ENCODE data around the gene CIRBP.
A peak's percentile ranks its signal among the peaks of the same experiment; 100 is the strongest.

The CIRBP gene

DNA sequence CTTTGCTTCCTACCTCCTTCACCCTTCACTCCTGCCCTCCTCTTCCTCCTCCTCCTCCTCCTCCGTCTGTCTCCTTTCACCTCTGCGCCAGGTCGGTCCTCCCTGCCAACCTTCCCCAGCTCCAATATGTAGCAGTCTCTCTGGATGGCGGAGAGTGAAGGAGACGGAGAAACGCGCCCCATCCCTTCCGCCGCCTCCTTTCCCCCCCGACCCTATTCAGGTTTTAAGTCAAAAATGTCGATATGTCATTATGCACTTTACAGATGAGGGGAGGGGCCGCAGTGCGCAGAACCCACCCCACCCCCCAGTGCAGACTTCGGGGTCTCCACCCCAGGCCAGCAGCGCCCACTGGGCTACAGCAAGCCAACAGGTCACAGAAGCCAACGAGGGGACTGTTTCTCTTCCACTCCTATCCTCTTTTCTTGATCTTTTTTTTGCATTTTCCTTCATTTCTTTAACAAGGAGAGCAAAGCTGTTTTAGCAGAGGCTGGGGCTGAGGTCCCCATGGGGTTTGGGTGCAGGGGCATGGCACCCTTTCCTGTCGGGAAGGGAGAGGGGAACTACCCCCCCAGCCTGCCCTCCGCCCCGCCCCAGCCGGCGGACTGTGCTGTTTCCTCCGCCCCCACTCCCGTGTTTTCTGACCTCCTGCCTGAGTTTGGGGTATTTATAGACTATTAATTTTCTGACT lies 11.5 kb upstream of the CIRBP start:
- no peak for DNase-seq

DNA sequence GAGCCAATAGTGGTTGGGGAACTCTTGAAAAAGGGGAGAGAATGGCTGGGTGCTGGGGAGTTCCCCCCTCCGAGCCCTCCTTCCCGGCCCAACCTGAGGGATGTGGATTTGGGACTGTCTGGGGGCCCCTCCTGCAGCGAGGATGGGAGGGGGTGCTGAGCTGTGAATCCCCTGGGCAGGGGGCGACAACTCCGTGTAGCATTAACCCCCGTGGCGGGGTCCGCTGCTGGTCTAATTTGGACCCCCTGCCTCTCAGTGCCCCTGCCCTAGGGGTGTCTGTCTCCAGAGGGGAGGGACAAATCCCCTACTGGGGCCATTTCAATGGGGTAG lies 11.0 kb upstream of the CIRBP start:
- DNase-seq, result no peak

- no peak for DNase-seq
These were observed 10.4 kb upstream of the CIRBP start for GRCh38 chr19:1258707-1259205.

DNA sequence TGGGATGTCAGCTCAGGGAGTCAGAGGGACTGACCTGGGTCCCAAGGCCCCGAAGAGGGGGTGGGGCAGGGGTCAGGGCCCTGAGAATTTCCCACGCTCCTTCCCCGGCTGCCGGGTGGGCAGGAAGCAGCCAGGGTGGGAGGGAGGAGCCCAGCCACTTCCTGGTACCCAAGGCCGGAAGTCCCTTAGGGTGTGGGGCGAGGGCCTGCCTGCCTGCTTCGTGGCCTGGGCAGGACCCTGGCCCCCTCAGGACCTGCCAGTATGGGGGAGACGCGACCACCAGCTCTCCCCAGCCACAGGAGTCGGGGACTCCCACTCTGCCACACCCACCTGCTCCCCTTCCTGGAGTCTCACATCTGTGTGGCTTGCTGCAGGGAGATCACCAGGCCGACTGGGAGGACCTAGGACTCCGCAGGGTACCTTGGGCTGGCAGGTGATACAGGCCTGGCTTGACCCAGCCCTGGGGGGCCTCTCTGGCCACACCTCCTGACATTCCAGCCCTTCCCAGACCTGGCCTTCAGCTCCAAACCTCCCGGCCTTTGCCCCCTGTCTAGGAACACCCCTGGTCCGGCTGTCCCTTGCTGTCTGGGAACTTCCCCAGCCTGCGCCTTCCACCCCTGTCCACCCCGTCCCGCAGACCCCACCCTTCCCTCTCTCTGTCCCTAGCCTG lies 9.8 kb upstream of the CIRBP start:
- no peak for DNase-seq

DNA sequence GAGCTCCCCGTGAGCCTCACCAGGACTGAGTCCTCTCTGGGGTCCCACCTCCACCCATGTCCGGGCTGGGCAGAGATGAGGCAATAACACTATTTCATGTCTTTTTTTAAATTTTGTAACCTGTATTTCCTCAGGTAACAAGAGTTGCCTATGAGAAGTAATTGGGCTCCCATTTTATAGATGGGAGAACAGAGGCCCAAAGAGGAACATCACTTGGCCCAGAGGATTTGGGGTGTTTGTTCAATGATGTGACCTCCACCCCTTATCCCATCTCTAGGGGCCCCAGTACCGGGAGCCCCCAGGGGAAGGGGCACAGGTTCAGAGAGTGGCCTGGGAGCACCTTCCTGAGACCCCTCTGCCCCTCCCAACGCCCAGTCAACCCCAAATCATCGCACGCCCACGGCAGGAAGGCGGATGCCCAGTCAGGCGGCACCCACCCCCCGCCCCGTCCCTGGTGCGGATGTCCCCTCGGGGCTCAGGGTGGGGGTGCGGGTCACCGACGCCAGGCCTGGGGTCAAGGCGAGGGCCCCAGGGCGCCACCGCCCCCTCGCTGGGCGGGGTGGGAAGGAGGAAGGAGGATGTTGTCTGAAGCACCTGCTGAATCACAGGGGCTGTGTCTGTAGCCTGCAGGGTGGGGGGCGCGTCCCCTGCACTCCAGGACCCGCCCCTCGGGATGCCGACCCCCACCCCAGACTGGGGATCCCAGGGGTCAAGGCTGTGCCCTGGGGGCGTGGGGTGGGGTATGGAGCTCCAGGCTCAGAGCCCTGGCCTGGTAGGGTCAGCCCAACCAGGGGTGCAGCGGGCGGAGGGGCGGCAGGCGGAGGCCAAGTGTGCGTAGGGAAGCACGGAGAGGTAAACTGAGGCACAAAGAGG lies 9.0 kb upstream of the CIRBP start:
- DNase-seq, result no peak

- DNase-seq, result peak; percentile 92
These were observed 8.2 kb upstream of the CIRBP start for GRCh38 chr19:1260749-1261537.

DNA sequence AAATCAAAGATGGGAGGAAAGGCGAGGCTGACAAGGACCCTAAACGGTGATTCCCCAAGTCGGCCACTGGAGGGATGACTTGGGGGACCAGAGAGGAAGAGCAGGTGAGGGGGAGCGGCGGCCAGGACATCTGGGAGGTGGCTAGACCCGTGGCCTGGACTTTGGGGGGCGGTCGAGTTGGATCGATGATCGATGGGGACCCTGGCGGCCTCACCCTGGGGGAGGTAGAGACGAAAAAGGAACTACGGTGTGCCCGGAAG lies 7.7 kb upstream of the CIRBP start:
- DNase-seq, result no peak

DNA sequence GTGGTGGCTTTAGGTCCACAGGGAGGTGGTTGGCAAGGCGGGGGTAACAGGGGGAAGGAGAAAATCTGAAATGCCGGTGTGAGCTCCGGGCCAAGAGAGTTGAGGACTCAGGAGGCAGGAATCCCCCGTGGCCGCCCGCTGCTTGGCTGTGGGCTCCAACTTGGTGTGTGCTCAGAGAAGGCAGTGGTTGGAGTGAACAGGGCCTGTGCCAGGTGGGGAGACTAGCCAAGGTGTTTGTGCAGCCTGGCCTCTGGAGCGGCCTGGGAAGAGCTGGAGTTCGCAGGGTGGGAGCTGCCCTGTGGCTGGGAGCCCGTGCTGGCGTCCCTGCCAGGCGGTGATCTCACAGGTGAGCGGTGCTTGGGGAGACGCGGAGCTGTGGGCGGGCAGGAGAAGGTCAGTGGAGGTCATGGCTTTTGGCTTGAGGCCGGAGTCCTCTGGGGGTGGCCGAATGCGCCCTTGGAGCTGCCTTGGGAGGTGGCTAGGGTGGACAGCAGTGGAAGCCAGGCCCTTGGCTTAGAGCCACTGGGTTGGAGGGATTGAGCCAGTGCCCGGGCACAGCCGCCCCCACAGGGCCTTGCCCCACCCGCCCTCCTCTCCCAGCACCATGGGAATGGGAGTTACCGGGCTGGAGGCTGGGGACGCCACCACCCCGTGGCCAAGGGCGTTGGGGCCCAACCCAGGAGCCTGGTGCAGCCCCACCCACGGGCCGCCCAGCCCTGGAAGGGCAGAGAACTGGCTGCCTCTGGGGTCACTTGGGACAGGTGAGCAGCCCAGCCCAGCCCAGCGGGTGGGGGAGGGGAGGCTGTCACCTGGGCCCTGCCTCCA lies 7.1 kb upstream of the CIRBP start:
- DNase-seq, result peak; percentile 29

- no peak for DNase-seq
These were observed 6.5 kb upstream of the CIRBP start for GRCh38 chr19:1262623-1263123.

DNA sequence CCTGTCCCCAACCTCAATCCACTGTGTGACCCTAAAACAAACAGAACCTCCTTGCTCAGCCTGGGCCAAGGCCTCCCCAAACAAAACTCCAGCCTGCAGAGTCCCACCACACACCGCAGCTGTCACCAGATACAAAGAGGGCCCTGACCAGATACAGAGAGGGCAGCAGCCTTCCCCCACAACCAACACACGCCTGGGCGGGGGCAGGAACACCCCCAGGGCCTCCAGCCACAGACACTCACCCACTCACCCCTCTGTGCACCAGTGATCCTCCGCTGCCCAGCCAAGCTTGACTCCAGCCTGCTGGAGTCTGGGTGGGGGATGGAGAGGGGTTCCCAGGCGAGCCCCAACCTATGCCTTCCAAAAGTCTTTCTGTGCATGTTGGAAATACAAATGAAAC lies 5.9 kb upstream of the CIRBP start:
- DNase-seq, result no peak

DNA sequence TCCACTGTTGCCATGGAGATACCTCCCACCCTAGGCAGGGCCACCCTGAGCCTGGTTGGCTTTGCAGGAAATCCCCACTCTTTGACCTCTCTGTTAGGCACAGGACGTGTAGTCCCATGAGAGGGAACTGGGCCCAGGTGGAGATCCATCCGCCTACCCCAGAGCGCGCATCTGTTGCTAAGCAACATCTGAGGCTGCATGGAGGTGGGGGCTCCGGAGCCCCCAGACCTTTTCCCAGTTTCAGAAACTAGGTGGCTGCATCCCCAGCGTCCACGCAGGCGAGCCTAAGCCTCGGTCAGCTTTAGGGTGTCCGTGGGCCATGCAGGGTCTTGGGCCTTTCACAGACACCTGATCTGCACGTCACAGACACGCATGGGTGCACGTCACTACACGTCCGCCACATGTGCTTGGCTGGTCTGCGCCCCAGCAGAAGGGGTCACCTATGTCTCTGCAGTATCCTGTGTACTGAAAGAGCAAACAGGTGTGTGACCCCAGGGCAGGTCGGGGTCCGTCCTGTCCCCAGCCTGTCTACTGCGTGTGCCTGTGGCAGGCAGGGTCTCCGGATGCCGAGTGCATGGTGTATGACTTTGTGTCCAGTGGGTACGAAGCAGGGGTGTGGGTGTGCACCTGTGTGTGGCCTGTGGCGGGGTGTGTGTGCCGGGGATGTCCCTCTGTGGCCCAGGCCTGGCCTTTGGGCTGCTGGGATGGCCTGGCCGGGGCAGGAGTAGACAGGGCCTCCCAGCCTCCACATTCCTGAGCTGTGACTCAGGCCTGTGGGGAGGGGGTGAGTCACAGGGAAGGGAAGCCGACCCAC lies 4.1 kb upstream of the CIRBP start:
- no peak for DNase-seq

DNA sequence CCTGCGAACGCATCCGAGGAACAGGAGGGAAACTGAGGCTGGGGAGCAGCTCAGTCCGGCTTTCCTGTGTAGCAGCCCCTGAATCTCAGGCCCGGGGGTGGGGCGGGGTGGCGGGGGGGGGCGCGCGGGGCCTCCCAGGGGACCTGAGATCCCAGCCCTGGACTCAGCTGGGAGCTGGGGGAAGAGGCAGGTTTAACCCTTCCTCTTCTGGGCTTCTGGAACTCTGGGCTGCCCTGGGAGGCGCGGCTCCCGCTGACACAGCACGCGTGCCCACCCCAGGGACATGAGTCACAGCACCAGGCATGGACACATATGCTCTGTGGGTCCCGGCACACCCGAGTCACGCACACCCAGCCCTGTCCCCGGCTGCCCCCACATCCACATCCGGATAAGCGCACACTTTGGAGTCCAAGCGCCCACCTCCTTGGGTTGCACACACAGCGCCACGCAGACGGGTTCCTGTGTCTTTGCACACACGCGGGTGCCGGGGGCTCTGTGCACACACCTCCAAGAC lies 3.5 kb upstream of the CIRBP start:
- peak; percentile 36 for DNase-seq

- DNase-seq, result peak; percentile 57
These were observed 2.8 kb upstream of the CIRBP start for GRCh38 chr19:1266129-1266915.

GRCh38 chr19:1266916-1267476 lies 2.1 kb upstream of the CIRBP start:
- peak; percentile 37 for DNase-seq

DNA sequence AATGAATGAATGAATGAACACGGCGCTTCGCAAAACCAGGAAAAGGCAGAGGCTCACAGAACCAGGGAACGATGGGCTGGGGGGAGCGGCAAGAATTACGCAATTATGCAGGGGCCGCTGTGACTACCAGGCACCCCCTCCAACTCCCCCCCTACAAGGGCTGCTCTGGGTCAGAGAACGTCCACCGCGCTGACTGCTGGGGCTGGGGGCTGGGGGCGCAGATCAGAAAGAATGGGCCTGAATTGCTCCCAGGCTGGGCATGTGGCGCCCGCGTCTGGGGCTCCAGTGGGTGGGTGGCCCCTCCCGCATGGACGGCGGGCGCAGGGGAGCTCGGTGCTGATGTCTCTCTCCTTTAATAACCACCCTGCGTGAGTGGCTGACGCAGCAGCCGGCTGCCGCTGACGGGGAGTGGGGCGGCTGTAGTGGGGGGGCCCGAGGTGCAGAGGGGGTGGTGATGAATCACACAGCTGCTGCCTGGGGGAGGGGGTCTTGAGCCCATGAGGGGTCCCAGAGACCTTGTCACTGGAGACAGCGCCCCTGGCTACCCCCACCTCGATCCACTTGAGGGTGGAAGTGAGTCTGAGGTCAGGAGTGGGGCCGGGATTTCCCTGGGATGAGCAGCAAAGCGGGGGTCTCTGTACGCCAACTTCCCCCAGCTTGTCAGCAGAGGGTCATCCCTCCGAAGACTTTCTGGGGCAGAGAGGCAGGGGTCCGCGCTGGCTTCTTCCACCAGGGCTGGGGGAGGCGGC lies 1.5 kb upstream of the CIRBP start:
- no peak for DNase-seq

DNA sequence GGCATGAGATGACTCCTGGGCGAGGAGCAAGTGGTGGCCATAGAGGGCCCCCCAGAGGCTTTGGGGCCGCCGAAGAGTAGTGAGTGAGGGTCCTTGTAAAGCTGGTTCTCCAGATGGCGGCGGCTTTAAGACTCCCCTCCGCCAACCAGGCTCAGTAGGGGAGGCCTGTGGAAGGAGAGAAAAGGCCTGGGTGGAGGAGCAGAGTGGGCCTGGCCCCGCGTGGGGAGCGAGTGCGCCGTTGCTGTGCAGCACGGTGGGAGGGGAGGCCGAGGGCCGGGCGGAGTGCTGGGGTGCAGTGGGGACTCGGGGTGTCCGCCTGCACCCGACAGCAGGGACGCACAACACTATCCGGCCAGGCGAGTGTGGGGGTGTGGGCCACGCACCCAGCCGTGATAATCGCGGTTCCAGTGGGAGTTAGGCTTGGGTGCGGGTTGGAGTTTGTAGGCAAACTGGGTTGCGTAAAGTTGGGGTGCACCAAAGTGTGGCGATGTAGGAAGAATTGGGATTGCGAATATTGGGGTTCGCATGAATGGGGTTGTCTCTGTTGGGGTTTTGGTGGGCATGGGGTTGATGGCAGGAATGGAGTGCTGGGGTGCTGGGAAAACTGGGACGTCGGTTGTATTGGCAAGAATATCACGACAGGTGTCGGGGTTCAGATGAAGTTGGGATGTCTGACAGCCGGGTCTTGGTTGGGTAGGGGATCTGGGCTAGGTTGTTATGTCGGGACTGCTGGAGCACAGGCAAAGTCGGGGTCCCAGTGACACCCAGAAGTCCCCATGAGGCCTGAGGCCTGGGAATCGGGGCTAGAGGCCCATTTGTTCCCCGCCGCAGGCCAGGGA lies 687 bp upstream of the CIRBP start:
- DNase-seq, result no peak

DNA sequence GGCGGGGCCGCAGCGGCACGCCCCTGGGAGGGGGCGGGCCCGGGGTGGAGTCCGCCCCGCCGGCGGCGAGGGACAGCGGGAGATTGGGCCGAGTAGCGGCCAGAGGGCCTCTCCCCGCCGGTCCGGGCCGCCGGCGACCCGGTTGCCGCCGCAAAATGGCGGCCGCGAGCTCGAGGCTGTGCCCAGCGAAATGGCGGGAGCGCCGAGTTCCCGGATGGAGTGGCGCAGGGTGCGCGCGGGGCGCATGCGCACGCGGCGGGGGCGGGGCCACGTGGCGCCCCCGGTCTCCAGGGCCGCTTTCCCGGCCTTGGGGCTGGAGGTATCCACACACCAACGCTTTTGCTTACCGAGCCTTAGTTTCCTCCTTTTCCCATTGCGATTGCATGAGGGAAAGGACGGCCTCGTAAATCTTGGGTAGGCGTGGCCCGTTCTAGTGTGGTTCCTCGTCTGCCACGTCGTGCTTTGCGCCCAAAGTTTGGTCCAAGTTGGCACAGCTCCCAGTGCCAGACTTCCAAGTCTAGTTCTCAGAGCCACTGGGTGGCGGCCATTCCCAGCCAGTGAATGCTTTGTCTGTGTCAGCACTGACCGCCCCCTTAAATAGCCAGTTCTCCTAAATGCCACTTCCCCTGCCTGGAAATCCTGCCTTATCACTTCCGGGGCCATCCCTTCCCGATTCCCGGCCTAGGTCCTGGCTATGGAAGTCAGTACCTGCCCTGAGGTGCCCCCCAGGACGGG lies 513 bp downstream of the CIRBP start:
- DNase-seq, result peak; percentile 81
